Colonic mucosa (tissue), 4 donors: ENCODE results near the gene SPTLC3. TPM values are rescaled to one million over a fixed set of nuclear protein-coding genes. Genes with fewer than 3 reads are reported as not detected.

Experiments used
- DNase-seq: peaks from one replicate; pipeline ENCODE4 v3.0.0-alpha.2; 2020
- H3K27ac ChIP-seq: fragments of 200-600 bp; one replicate; pipeline ENCODE4 v1.8.0; 2021
- H3K27me3 ChIP-seq: fragments of 200-600 bp; one replicate; pipeline ENCODE4 v1.8.0; 2021
- H3K36me3 ChIP-seq: fragments of 200-600 bp; one replicate; pipeline ENCODE4 v1.8.0; 2021
- H3K4me1 ChIP-seq: fragments of 200-600 bp; one replicate; pipeline ENCODE4 v1.8.0; 2021; ENCODE audit warnings: mild to moderate bottlenecking
- H3K4me3 ChIP-seq: fragments of 200-600 bp; one replicate; pipeline ENCODE4 v1.8.0; 2021
- H3K9ac ChIP-seq, 2 donors: one replicate each; pipeline ENCODE4 v1.7.0; 2013; ENCODE audit warnings: control low read depth in 2 of 2, low read depth in 2 of 2, low read length in 2 of 2
- H3K9me3 ChIP-seq: fragments of 200-600 bp; one replicate; pipeline ENCODE4 v1.8.0; 2021
- CTCF ChIP-seq: fragments of 200-600 bp; IDR thresholded peaks from one replicate; pipeline ENCODE4 v1.8.0; 2022; ENCODE audit warnings: antibody characterized with exemption, mild to moderate bottlenecking
- intact Hi-C: fragments of 100-400 bp; cut with DNase I; formaldehyde crosslinking; loops from one replicate; pipeline ENCODE4 v1.14.1; 2022
- total RNA-seq, 2 donors: library from RNA; stranded (reverse); fragmentation: NEBNext Ultra II Directional in 1 of 2; extraction: Animal tissue kit (Norgen Biotek cat#: 25700) in 1 of 2; gene quantifications; one replicate each; pipeline ENCODE4 v1.2.1, GENCODE V29; 2021
- donor health status: healthy.
- donor health status: DM: no; HTN: no; CAD: no.
- donor health status: DM: no; HTN: no; CAD: no.

The SPTLC3 gene
- total RNA-seq, 2 donors from 2014 or later = 7.0 to 12.5 TPM

GRCh38 chr20:13205425-13205824, 196.7 kb downstream of the SPTLC3 start:
- intact Hi-C loops = no loop called here
- no peak overlapping the region for H3K9ac ChIP-seq
- no peaks in the 10 kb centered on the region for H3K27me3 ChIP-seq
- no peaks in the 10 kb centered on the region for H3K4me1 ChIP-seq
- no peak for DNase-seq
- H3K27ac ChIP-seq = no peak overlapping the region
- no peaks in the 10 kb centered on the region for H3K36me3 ChIP-seq
- TF ChIP-seq CTCF = no peak
- H3K9me3 ChIP-seq = no peaks in the 10 kb centered on the region
- H3K4me3 ChIP-seq = no peak overlapping the region

GRCh38 chr20:13205848-13206434, 197.2 kb downstream of the SPTLC3 start:
- no peak for TF ChIP-seq CTCF
- Histone ChIP-seq H3K36me3 (no peaks in the 10 kb centered on the region), H3K9me3 (no peaks in the 10 kb centered on the region), H3K27ac (no peak overlapping the region), H3K4me1 (no peaks in the 10 kb centered on the region), H3K9ac (no peak overlapping the region), H3K4me3 (no peak overlapping the region), H3K27me3 (no peaks in the 10 kb centered on the region)
- no peak for DNase-seq
- intact Hi-C loops = no loop called here

GRCh38 chr20:13207016-13207415, 198.2 kb downstream of the SPTLC3 start:
- H3K27ac ChIP-seq = no peak overlapping the region
- no peak for TF ChIP-seq CTCF
- no peaks in the 10 kb centered on the region for H3K27me3 ChIP-seq
- intact Hi-C loops = no loop called here
- H3K4me3 ChIP-seq = no peak overlapping the region
- H3K36me3 ChIP-seq = no peaks in the 10 kb centered on the region
- H3K9me3 ChIP-seq = no peaks in the 10 kb centered on the region
- H3K4me1 ChIP-seq = no peaks in the 10 kb centered on the region
- no peak overlapping the region for H3K9ac ChIP-seq
- no peak for DNase-seq

- Histone ChIP-seq H3K27ac (no peak overlapping the region), H3K36me3 (no peaks in the 10 kb centered on the region), H3K4me1 (no peaks in the 10 kb centered on the region), H3K27me3 (no peaks in the 10 kb centered on the region), H3K4me3 (no peak overlapping the region), H3K9ac (no peak overlapping the region), H3K9me3 (no peaks in the 10 kb centered on the region)
- TF ChIP-seq CTCF = no peak
- intact Hi-C loops = no loop called here
- no peak for DNase-seq
These were observed 203.3 kb downstream of the SPTLC3 start for GRCh38 chr20:13211956-13212618.

GRCh38 chr20:13212750-13213149, 204.0 kb downstream of the SPTLC3 start:
- H3K9ac ChIP-seq = no peak overlapping the region
- H3K9me3 ChIP-seq = no peaks in the 10 kb centered on the region
- TF ChIP-seq CTCF = no peak
- DNase-seq = no peak
- H3K4me3 ChIP-seq = no peak overlapping the region
- H3K27ac ChIP-seq = no peak overlapping the region
- intact Hi-C loops = no loop called here
- no peaks in the 10 kb centered on the region for H3K27me3 ChIP-seq
- H3K4me1 ChIP-seq = no peaks in the 10 kb centered on the region
- no peaks in the 10 kb centered on the region for H3K36me3 ChIP-seq
